GM12873 (cell line): ENCODE results near the gene SMAD2.

Experiments
- TF ChIP-seq, protein P1 (sequence below): IDR thresholded peaks from 2 replicates; pipeline ENCODE4 v1.5.1; 2012; ENCODE audit warnings: low read depth, mild to moderate bottlenecking, moderate library complexity, low read length, control low read depth; ENCODE audit not compliant: insufficient read depth; ENCODE audit errors: missing control alignments

SMAD2 gene

DNA sequence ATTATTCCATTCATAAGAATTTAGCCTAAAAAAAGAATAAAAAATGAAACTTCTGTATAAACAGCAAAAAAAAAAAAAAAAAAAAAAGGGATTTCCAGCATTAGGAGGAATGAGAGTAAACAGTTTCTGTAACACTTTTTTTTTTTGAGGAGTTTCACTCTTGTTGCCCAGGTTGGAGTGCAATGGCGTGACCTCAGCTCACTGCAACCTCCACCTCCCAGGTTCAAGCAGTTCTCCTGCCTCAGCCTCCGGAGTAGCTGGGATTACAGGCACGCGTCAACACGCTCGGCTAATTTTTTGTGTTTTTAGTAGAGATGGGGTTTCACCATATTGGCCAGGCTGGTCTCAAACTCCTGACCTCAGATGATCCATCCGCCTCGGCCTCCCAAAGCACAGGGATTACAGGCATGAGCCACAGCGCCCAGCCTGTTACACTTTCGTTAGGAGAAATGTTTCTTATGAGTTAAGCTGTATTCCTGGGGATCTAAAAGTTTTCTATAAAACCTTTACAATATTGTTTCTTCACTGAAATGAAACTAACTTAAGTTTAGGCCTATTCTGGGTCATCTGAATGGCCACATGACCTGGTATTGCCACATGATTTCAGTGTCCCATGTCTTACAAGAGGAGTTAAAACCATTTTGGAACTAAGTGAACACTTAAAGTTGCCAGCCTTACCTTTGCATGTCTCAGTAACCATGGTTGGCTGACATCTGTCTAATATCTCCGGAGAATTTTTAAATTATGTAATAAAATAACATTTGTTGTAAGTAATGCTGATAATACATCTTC lies 17.5 kb downstream of the SMAD2 start:
- TF ChIP-seq, protein P1, sequence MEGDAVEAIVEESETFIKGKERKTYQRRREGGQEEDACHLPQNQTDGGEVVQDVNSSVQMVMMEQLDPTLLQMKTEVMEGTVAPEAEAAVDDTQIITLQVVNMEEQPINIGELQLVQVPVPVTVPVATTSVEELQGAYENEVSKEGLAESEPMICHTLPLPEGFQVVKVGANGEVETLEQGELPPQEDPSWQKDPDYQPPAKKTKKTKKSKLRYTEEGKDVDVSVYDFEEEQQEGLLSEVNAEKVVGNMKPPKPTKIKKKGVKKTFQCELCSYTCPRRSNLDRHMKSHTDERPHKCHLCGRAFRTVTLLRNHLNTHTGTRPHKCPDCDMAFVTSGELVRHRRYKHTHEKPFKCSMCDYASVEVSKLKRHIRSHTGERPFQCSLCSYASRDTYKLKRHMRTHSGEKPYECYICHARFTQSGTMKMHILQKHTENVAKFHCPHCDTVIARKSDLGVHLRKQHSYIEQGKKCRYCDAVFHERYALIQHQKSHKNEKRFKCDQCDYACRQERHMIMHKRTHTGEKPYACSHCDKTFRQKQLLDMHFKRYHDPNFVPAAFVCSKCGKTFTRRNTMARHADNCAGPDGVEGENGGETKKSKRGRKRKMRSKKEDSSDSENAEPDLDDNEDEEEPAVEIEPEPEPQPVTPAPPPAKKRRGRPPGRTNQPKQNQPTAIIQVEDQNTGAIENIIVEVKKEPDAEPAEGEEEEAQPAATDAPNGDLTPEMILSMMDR: no peak

DNA sequence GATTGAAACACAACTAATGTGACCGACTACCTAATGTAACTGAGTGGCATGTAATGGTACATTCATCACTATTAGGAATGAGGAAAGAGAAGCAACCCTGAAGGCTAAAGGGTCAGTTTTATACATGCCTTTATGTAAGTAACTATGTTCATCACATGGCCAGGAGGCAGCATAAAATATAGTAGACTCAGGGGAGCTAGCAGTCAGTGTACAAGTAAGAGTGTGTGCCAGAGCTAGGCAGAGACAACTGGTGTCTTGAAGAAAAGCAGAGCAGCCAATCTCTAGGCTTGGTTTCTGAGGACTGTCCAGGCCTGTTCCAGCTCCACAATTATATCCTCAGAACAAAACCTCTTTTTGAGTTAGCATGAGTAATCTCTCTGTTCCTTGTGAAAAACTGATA lies 18.1 kb downstream of the SMAD2 start:
- TF ChIP-seq, protein P1: no peak

DNA sequence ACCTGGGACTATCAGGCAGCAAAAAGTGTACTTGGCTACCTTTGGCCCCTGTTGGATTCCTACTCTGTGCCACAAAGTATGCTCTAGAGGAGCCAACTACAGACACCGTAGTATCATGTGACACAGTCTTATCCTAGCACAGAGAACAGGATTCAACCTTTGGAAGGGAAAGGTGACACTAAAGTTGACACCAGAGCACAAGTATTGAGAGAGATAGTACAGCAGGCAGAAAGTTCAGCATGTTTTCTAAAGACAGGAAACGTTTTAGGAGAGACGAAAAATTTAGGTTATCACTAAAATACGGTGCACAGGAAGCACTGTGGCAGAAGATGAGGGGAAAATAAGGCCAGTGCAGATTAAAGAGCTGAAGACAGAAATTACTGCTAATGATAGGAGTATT lies 18.6 kb downstream of the SMAD2 start:
- TF ChIP-seq, protein P1: no peak

DNA sequence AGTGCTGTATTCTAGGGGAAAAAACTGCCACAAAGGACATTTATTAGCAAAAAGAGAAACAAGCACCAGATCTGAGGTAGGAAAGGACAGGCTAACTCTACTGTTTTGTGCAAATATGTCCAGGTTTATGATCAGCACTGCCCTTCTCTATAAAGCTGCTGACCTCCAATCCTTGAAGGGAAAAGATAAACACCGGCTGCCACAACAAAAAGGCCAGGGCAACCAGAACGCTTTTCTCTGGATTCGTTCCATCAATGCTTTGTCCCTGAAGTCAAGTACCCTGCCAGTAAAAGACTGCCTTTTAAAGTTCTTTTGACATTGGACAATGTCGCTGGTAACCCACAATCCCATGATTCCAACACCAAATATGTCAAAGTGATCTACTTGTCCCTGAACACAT lies 21.0 kb downstream of the SMAD2 start:
- TF ChIP-seq, protein P1: no peak

GRCh38 chr18:47908592-47908991 lies 21.9 kb downstream of the SMAD2 start:
- TF ChIP-seq, protein P1: no peak

DNA sequence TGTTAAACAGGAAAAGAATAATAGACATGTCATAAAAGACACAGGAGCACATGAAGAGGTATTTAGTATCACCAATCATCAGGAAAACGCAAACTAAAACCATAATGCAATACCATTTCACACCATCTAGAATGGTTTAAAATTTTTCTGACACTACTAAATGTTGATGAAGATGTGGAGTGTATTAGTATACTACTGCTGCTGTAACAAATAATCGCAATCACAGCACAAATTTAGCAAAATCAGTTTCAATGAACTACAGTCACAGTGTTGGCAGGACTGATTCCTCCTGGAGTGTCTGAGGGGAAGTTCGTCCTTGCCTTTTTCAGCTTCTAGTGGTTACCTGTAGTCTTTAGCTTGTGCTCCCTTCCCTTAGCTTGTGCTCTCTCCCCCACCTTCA lies 24.1 kb downstream of the SMAD2 start:
- TF ChIP-seq, protein P1: no peak

DNA sequence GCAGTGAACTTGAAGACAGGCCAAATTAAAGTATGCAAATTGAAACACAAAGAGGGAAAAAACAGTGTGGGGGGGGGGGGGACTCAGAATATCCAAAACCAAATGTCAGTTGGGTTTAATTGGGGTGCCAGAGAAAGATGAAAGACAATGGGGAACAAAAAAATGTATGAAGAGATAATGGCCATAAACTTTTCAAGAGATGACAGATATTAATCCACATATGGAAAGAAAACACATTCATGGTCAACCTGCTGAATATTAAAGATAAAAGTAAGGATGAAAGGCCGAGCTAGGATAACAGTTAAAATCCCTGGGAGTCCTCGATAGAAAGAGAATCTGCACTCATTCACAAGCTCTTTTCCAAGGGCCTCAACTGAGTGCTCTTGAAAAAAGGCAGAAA lies 26.6 kb downstream of the SMAD2 start:
- TF ChIP-seq, protein P1: no peak
